ENCODE data around the gene LRRC71. TPM values are rescaled to one million over a fixed set of nuclear protein-coding genes. Genes with fewer than 3 reads are reported as not detected.

Gene LRRC71
- total and polyA plus RNA-seq, 2 of the 8 experiments (the other 6 are each of a cell fraction or from before 2014, with no cell fraction given) = 0.05 TPM; not detected in 1

GRCh38 chr1:156926175-156926574 is 5.7 kb downstream of the LRRC71 start (continued):
- TF ChIP-seq CHD7 (IDR thresholded peaks at IDR 0.05; ENCODE audit: insufficient replicate concordance, low read length) (no peak), SAP30 (IDR thresholded peaks at IDR 0.05; ENCODE audit: insufficient read depth, insufficient replicate concordance, low read length) (no peak), SP4 (IDR thresholded peaks at IDR 0.05; ENCODE audit: low read length) (no peak), POU5F1 (IDR thresholded peaks at IDR 0.05; ENCODE audit: low read depth, low read length) (no peak), HDAC6 (IDR thresholded peaks at IDR 0.05; ENCODE audit: low read depth, low read length) (no peak), HDAC2 (IDR thresholded peaks at IDR 0.05; ENCODE audit: borderline replicate concordance in 1 of 2, low read depth in 2 of 2, low read length in 2 of 2) (no peak), USF2 (IDR thresholded peaks at IDR 0.05; ENCODE audit: low read length) (no peak), KDM5A (IDR thresholded peaks at IDR 0.05; ENCODE audit: low read length) (no peak), RFX5 (IDR thresholded peaks at IDR 0.05; ENCODE audit: borderline replicate concordance, low read depth, low read length) (no peak), RXRA (IDR thresholded peaks at IDR 0.05; ENCODE audit: insufficient read depth, low read depth, low read length) (no peak), TCF12 (IDR thresholded peaks at IDR 0.05; ENCODE audit: low read depth, low read length) (no peak)
